GM18511 (cell line): Measurements from ENCODE around the gene STK33.
A peak's percentile ranks its signal among the peaks of the same experiment; 100 is the strongest.

ENCODE experiments used
- ATAC-seq: cut with Tn5 transposase; IDR thresholded peaks from one replicate; pipeline ENCODE4 v1.9.1; 2021; ENCODE audit warnings: mild to moderate bottlenecking, moderate library complexity; ENCODE audit not compliant: unreplicated experiment

The STK33 gene

DNA sequence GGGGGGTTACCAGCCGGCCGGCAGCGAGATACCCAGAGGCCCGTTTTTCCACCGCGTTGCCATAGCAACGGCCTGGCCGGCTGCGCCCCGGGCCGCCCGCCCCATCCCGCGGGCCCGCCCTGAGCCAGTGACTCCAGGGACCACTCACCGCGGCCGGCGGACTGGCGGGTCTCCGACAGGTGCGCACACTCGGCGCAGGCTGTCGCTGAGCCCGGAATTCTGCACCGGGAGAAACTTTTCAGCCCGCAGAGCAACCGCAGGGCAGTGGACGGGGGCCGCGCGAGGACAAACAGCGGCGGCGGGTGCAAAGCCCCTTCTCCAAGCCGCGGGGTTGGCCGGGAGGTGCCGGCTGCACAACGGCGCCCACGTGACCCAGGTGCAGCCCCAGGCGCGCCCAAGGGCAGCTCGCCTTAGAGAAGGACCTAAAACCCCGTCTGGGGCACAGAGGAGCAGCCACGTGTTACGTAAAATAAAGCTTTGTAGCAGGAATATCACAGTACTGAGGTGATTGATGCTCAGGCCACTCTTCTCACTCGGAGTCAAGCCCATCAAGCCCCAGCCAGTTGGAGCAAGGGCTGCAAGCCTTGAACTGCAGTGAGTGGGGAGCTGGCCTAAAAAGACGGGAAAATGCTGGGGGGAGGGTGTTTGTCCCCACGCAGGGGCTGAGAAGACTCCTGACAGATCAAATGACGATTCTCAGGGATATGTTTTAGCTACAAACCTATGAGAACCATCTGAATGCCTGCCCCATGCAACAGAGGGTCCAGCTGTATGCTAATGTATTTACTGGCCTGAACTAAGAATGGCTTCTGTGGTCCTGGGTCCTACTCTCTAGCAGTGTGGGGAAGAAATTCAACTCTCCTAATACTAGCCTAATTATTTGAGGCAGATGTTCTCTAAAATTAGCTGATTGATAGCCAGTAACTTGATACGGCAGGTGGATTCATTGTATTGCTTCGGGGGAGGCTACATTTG, at the start of gene STK33:
STK33 (minus strand) TSS at position 294 of the 975 bp plus-strand sequence. CDS start 119,323 bp downstream, outside the sequence.
- ATAC-seq = peak; percentile 97

DNA sequence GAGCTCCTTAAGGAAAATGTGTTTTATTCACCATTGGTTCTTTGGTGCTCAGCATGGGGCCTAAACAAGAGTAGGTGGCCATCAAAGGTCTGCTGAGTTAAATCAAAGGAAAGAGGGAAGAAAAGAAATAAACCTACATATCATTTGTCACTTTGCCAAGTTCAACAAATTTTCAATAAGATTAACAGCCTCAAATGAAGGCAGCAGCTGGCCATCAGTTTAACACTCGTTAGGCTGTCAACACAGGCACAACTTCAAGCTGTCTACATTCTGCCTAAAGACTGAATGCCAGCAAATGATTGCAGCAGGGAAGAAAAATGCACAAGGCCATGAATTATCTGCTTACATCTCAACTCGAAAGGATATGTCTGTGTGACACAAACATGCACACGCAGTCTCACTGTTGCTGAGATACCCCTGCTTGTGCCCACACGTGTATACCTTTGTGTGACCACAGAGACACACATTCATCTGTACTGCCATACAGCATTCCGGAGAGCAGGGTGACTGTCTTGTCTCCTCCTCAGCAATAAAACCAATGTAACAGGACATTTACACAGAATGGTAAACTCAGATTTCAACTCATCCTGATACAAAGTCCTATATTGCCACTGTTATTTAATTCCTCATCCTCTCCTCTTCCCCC, 48.3 kb upstream of the STK33 start:
- no peak for ATAC-seq

DNA sequence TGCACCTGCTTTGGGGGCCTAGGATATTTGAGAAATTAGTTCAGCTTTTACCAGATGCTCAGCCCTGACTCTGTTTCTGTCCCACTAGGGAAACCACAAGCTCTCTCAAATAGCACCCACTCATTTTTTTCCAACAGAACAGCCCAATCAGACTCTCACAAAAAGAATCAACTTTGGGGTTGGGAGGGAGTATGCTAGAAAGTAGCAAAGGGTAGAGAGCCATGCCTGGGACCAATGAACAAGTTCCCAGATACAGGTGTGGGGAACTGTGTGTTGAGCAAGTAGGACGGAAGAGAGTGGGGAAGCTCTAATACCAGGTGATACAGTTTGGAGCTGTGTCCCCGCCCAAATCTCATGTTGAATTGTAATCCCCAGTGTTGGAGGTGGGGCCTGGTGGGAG, 47.3 kb upstream of the STK33 start:
- no peak for ATAC-seq

DNA sequence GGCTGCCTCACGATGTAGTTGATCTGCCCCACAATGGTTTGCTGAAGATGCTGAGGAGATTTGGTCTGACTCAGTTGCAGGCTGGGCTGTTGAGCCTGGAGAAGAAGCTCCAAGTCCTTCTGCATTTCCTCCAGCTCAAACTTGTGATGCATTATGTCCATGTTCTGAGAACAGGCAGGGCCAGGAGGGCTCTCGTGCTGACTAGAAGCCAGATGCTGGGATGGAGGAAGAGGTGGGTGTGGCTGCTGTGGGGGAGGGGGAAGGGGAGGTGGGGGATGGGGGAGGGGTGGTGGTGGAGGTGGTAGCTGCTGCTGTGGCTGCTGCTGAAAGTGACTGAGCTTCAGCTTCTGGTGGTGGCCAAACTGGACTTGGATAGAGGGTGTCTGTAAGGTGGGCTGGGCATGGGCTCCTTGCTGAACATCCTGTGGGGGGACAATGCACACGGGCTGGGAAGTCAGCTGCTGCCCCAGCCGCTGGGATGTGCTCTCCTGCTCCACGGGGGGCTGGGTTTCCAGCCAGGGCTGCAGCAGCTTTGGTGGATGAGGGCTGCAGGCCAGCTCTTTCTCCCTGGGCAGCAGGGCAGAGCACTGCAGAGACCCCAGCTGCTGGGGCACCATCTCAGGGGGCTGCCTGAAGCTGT, 46.4 kb upstream of the STK33 start:
- no peak for ATAC-seq

DNA sequence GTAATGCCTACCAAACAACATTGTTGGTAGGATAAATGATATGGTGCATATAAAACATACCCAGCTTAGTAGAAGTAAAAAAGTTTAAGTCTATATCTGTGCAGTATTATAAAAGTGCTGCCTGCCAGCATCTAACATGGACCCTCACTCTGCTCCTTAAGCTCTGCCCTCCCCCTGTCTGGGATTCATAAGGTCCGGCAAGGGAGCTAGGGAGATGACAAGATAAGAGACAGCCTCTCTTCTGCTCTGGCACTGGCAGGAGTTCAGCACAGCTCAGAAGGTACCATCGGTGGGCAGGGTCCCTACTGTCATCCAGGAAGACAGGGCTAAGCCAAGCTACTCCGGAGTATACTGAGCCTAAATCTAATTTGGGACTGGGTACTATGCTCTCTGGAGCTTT, 45.6 kb upstream of the STK33 start:
- ATAC-seq = no peak

DNA sequence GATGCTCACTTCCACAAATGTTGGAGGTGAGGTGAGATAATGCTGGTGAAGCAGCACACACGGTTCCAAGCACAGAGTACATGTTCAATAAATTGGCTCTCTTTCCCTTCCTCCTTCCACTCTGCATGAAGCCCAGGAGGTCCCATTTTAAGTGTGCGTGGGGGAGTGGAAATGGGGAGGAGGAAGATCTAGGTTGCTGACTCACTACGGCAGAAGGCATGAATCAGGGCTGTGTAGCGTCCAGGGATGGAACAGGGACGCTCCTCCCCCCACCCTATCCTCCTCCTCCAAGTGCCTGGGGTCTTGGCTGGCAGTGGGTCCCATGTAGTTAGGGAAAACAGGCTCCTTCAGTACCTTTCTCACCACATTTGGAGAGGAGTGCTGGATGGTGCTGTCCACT, 44.3 kb upstream of the STK33 start:
- ATAC-seq = no peak

DNA sequence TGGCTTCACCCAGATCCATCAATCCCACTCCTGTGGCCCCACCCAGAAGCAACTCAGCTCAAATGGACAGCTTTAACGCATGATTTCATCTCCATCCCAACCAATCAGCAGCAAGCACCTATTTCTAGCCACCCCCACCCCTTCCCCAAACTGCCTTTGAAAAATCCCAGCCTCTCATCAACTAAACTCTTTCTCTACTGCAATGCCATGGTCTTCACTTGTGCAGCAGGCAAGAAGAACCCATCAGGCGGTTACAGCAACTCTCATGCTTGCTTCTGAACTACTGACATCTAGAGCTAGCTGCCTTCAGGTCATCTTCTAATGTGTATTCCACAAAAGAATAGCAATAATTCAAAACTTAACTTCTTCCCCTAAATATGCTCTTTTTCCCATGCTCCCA, 42.1 kb upstream of the STK33 start:
- ATAC-seq = no peak

DNA sequence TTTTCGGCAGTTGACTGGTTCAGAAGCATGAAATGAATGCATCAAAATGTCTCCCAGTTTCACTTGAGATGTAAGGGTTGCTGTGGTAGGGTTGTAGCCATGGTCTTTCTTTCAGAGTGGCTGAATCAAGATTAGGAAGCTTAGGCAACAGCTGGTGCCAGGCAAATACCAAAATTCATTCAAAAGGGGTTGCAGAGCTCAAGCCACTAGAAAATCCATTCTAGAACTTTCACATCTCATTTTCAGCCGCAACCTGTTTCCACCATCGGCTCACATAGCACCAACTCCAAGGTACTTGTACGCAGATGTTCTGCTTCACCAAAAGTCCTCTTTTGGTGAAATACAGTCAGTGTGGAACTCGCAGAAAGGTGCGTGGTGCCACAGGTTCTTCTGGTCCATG, 40.5 kb upstream of the STK33 start:
- no peak for ATAC-seq

DNA sequence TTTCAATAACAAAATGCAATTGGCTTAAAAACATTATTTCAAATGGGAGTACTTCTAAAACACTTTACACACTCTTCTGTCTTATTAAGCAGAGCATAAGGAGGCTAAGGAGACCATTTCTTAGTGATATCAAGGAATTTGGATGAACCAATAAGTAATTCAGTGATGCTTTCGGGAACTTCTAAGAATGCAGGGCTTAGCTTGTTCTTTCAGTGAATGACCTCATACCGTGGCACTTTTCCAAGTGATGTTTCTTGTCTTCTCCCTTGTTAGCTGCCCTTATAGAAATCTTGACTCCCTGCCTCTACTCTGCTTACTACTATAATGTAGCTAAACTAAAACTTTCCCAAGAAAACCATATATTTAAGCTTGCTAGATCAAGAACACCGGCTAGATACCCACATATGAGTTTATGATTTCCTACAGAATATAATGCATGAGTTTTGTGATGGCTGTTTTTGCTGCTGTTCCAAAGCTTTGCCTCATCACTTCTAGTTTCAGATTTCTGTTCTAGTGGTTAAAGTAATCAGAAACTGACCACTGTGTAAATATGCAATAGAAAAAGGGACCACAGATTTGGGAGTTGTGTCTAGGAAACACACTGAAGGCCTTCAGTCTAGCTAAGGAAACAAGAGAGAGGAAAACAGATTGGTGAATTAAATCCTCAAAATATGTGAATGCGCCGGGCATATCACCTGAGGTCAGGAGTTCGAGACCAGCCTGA, 37.5 kb upstream of the STK33 start:
- ATAC-seq = no peak

DNA sequence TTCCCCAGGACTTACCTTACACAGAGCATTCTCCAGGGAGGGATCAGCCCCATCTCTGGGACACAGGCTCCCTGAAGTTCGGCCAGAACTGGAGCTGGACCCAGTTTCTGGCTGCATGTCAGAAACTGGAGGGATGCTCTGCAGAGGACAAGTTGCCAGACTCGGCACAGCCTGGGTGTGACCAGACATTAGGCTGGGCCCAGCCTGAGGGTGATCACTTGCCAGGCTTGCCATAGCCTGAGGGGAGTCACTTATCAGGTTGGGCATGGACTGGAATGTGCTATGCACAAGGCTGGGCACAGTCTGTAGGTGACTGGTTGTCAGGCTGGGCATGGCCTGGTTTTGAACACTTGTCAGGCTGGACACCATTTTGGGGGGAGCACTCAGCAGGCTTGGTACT, 30.7 kb upstream of the STK33 start:
- no peak for ATAC-seq

DNA sequence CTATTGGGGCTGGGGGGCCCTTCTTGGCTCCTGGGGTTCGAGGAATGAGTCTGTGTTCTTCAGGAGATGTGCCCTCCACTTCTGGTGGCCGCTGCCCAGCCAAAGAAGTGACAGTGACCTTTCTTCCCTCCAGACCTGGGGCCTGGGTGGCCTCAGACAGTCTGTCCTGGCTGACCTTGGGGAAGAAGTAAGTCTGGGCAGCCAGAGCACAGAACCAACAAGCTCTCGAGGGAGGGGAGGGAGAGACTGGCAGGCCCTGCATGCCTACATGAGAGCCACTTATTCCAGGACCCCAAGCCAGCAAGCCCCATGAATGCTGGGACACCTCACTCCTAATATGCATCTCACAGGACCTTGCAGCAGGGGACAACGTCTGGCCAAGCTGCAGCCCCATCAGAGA, 27.1 kb upstream of the STK33 start:
- no peak for ATAC-seq

DNA sequence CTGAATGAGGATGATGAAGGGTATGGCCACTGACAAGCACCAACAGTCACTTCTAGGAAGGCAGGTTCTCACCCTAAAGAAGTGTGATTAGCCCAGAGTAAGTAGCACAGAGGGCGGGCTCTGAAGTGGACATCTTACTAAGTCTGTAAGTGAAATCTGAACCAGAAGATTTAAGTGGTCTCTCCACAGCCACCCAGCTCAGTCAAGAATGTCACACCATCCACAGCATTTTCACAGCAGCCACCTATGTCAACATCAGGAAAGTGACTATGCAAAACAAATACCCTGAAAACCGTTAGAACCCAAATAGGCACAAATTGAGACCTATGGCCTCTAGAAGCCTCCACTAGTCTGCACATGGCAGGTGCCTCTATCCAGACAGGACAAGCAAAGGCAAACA, 23.0 kb upstream of the STK33 start:
- no peak for ATAC-seq

DNA sequence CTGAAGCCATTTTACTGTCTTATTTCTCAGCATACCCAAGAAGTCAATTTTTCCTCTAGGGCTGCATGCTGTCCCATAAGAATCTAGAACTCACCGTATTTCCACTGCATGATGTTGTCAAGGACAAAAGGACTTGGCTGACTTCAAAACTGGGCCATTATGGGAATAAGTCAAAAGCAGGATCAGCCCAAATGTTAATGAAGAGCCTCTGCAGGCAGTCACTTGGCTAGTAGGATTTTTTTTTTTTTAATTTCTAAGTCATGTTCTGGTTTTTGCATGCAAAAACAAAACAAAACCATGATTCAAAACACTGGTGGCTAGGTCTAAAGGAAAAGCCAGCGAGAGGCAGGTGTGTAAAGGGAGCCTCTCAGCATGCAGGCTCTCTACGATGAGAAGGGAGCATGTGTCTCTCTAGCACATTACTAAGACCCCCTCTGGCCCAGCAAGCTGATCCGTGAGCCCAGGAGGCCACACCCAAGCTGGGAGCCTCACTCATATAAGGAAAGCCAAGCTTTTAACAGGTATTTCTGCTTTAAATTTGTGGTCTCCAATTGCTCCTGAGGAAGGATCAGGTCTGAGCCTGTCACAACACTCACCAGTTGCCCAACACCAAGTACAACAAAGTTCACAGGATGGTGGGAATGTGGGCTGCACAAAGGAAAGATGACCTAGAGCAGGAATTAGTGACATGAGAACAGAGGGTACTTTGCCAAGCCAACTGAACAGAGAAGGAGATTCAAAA, 21.4 kb upstream of the STK33 start:
- no peak for ATAC-seq

DNA sequence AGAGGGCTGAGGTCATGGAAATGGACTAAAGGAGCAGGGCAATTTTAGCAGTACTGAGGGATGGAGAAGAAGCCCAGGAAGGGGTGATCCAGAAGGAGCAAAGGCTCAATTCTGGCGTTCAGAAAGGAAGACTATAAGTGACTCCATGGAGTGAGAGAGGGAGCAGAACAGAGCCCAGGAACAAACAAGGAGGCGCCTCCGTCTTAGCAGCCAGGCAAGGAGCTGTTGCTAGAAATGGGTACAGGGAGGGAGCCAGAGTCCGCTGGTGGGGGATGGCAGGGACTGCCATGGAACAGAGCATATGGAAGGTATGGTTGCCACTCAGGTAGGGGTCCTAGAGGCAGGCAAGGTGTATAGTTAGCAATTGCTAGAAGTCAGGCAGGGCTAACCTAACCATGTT, 20.5 kb upstream of the STK33 start:
- ATAC-seq = no peak

DNA sequence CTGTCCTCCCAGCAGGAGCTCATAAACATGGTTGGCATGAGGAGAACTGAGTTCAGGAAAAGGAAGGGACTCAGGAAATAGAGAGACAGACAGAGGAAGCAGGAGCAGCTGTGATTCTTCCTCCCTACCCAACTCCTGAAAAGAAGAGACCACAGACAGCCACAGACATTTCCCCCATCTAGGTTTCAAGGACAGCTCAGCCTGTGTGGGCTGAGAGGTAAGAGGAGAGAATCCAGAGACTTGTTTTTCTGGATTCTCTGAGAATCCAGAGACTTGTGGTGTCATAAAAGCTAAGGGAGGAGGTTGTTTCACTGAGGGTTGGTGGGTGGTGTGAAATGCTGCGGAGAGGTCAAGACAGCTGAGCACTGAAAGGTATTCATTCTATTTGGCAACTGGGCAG, 19.0 kb upstream of the STK33 start:
- ATAC-seq = no peak

DNA sequence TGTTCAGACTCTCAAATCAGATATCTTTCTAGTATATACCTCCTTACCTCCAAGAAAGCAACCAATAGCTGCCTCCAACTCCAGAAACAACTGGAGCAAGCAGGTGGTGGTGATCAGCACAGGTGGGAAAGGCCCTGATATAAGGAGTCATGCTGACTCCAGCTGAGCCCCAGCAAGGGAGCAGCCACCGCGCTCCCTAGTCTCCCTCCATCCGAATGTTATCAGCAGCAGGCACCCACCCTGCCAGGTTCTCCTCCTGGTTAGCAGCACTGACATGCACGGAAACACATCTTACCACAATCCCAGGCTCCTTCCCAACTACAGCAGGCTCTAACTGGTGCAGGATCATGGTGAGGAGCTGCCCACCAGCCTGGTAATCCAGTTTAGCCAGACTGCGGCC, 18.5 kb upstream of the STK33 start:
- ATAC-seq = no peak

DNA sequence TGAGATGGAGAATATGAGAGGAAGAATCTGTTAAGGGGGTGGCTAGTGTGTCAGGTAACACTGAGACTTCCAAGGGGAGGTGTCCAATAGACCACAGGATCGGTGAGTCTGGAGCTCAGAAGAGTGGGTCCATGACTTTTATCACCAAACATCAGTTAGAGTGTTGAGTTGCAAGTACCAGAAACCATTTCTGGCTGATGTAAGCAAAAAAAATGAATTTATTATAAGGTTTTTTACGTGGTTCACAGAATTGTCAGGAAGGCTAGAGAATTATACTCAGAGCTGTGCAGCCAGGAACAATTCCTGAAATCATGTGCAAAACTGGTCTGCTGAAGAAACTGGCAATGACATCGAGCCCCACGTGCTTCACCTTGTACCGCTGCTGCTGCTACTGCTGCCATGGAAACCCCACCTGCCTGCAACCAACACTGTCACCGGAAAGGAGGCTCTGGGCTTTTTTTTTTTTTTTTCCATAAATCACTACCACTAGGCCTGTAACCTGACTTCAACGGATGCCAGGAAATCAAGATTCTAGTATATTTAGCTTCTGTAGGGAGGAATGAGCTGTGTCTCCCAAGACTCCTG, 16.6 kb upstream of the STK33 start:
- ATAC-seq = no peak

DNA sequence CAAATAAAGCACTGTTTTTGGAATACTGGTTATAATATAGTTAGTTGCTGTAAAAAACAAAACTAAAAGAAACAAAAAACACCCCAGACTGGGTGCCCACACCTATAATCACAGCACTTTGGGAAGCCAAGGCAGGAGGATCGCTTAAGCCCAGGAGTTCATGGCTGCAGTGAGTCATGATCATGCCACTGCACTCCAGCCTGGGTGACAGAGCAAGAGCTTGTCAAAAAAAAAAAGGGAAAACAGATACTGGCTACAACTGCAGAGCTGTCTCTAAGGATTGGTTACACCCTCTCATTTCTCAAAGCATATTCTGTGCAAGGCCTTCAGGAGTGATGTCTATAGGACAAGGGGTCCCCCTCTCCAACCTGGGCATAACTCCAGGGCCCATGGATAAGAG, 14.6 kb upstream of the STK33 start:
- no peak for ATAC-seq

DNA sequence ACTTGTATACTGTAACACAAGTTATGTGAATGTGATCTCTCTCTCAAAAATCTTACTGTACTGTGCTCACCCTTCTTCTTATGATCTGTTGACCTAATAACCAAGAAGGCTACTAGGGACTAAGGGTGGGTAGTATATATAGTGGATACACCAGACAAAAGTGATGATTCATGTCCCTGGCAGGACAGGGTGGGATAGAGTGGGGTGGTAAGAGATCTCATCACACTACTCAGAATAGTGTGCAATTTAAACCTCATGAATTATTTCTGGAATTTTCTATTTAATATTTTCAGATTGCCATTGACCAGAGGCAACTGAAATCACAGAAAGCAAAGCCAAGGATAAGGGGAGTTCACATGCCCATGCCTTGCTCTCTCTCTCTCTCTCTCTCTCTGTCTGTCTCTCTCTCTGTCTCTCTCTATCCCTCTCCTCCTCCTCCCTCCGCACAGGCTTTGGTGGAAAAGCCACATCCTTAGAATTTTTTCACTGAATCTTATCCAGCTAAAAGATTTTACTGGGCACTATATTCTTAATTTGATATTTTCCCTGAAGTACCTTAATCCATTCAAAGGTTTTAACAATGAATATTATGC, 12.0 kb upstream of the STK33 start:
- ATAC-seq = no peak
